HPDE6-E6E7 (cell line): Measurements from ENCODE around the gene SSH2.
"Not testable (repeated sequence)": the region's sequence is repeated elsewhere in the genome, so short reads cannot be mapped to it uniquely, and the experiment has no call there.

ENCODE experiments used
- DNase-seq: peaks from one replicate; pipeline ENCODE4 v3.0.0; 2011; ENCODE audit warnings: missing footprints; ENCODE audit errors: extremely low spot score

SSH2 gene

GRCh38 chr17:29782917-29783316 lies 147.1 kb downstream of the SSH2 start:
- DNase-seq: no peak

GRCh38 chr17:29779812-29780190 lies 150.2 kb downstream of the SSH2 start:
- DNase-seq: not testable (repeated sequence)

GRCh38 chr17:29778956-29779811 lies 150.8 kb downstream of the SSH2 start:
- peak; percentile 43 for DNase-seq

- DNase-seq: no peak
Observed at GRCh38 chr17:29777663-29778062, 152.4 kb downstream of the SSH2 start.

GRCh38 chr17:29776026-29776425 lies 154.0 kb downstream of the SSH2 start:
- DNase-seq: no peak

- DNase-seq: no peak
Observed at GRCh38 chr17:29772981-29773380, 157.0 kb downstream of the SSH2 start.

GRCh38 chr17:29771546-29771945 lies 158.5 kb downstream of the SSH2 start:
- no peak for DNase-seq

- DNase-seq: no peak
Observed at GRCh38 chr17:29769225-29769624, 160.8 kb downstream of the SSH2 start.

GRCh38 chr17:29766796-29767327 lies 163.2 kb downstream of the SSH2 start:
- DNase-seq: no peak

GRCh38 chr17:29764748-29765147 lies 165.3 kb downstream of the SSH2 start:
- DNase-seq: no peak

GRCh38 chr17:29764217-29764616 lies 165.8 kb downstream of the SSH2 start:
- no peak for DNase-seq

GRCh38 chr17:29763273-29763672 lies 166.8 kb downstream of the SSH2 start:
- DNase-seq: no peak

- peak; percentile 74 for DNase-seq
Observed at GRCh38 chr17:29761040-29761761, 168.8 kb downstream of the SSH2 start.

- DNase-seq: peak; percentile 5
Observed at GRCh38 chr17:29760279-29761039, 169.6 kb downstream of the SSH2 start.

GRCh38 chr17:29758255-29758654 lies 171.8 kb downstream of the SSH2 start:
- DNase-seq: no peak

- no peak for DNase-seq
Observed at GRCh38 chr17:29757788-29758187, 172.2 kb downstream of the SSH2 start.

GRCh38 chr17:29753845-29754439 lies 176.1 kb downstream of the SSH2 start:
- no peak for DNase-seq

GRCh38 chr17:29749045-29749825 lies 180.8 kb downstream of the SSH2 start:
- no peak for DNase-seq

GRCh38 chr17:29748400-29748799 lies 181.6 kb downstream of the SSH2 start:
- DNase-seq: no peak

GRCh38 chr17:29747660-29748059 lies 182.4 kb downstream of the SSH2 start:
- DNase-seq: no peak

- DNase-seq: no peak
Observed at GRCh38 chr17:29746669-29747068, 183.4 kb downstream of the SSH2 start.
